Keratinocyte (primary cell): ENCODE data around the gene VCAM1.

Source experiments
- CTCF ChIP-seq, 3 experiments: IDR thresholded peaks in 1 of 3; conservative IDR thresholded peaks in 1 of 3; optimal IDR thresholded peaks in 1 of 3; 2 replicates in 2 of 3; 3 replicates in 1 of 3; pipeline versions ENCODE3 to v1.5.1; 2011; ENCODE audit warnings: low read length in 3 of 3, mild to moderate bottlenecking in 3 of 3, moderate library complexity in 2 of 3, control low read depth in 1 of 3, inconsistent platforms in 1 of 3; ENCODE audit not compliant: insufficient read depth in 2 of 3; ENCODE audit errors: extremely low read depth in 1 of 3
- EZH2 ChIP-seq: IDR thresholded peaks from one replicate; pipeline ENCODE4 v1.6.1; 2012; ENCODE audit warnings: inconsistent platforms, mild to moderate bottlenecking, low read length, moderate library complexity

GRCh38 chr1:100762461-100762860 is 42.9 kb downstream of the VCAM1 start:
- no peak for TF ChIP-seq CTCF (optimal IDR thresholded peaks at IDR 0.05 in 1 of 3, IDR thresholded peaks at IDR 0.05 in 1 of 3, conservative IDR thresholded peaks at IDR 0.05 in 1 of 3; ENCODE audit: extremely low read depth in 1 of 3, insufficient read depth in 2 of 3, low read length in 3 of 3)
- no peak for TF ChIP-seq EZH2
